AG04450 (cell line): ENCODE results near the gene BCOR. TPM values are rescaled to one million over a fixed set of nuclear protein-coding genes. Genes with fewer than 3 reads are reported as not detected.

ENCODE experiments used
- CTCF ChIA-PET: fragments of 300-600, 350-600 bp; formaldehyde crosslinking; extraction: SDS; loops from one replicate; lab custom pipeline; 2022; ENCODE audit warnings: antibody characterized with exemption, inconsistent platforms; lab: Charles Lee
- POLR2A ChIA-PET: fragments of 350-600 bp; formaldehyde crosslinking; extraction: SDS; loops from one replicate; lab custom pipeline; 2021; ENCODE audit warnings: antibody characterized with exemption, inconsistent platforms; lab: Yijun Ruan, JAX
- DNase-seq: peaks from one replicate; pipeline ENCODE4 v3.0.0-alpha.2; 2011; ENCODE audit warnings: low read depth, low spot score
- H3K27ac ChIP-seq: one replicate; pipeline ENCODE4 v1.5.1; 2012; ENCODE audit warnings: low read depth, low read length, control low read depth
- H3K27me3 ChIP-seq: one replicate; pipeline ENCODE4 v1.6.0; 2012; ENCODE audit warnings: low read length; ENCODE audit not compliant: control insufficient read depth, insufficient read depth
- H3K4me3 ChIP-seq: 2 replicates; pipeline ENCODE4 v1.5.1; 2011; ENCODE audit warnings: mild to moderate bottlenecking, low read depth, low read length, control low read depth
- H3K9me3 ChIP-seq: 2 replicates; pipeline ENCODE4 v1.5.1; 2012; ENCODE audit warnings: low read length; ENCODE audit not compliant: control insufficient read depth, insufficient read depth
- CTCF ChIP-seq: IDR thresholded peaks from 2 replicates; pipeline ENCODE4 v1.5.1; 2011; ENCODE audit warnings: low read depth, low read length, control low read depth, inconsistent platforms
- polyA plus RNA-seq: library from polyadenylated mRNA; depleted of rRNA; stranded (reverse); fragments of >200 nt; gene quantifications from 2 replicates; pipeline ENCODE4 v1.2.3, GENCODE V29; 2011

Gene BCOR
- polyA plus RNA-seq, 1 experiment: 5.4 TPM

DNA sequence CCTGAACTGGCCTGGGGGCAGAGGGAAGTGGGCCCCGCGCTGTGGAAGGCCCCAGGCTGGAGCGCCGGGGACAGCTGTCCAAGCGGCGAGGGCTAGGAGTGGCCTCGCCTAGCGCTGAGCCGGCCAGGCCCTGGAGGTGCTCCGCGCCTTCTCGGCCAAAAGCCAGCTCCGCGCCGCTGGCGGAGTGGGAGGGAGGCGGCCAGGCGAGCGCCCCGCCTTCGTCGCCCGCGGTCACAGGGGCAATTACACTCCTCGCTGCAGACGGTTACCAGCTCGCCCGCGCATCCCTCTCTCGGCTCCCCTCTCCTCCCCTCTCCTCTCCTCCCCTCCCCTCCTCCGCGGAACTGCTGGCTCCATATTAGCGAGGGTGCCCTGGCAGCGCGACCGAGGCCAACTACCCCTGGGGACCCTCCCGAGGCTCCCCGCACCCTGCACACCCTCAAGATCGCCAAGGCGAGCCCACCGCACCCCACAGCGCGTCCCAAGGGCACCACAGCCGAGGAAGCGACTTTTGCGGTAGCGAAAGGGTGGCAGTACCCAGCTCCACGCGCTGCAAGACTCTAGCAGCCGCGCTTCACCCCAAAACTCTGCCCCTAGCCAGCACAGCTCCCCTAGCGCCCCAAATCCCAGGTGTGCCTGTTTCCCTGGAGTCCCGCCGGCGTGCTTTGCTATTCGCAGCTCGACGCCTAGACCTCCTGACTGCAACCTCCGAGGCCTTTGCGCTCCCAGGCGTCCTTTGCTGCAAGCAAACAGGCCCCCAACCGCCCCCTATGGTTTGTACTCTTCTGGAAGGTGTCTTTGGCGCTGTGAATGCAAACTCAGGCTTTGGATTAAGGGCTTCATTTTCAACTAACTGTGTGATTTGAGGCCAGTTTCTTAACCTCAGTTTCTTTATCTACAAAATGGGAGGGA is 91.4 kb downstream of the BCOR start:
- DNase-seq: no peak
- TF ChIP-seq CTCF: no peak
- Histone ChIP-seq H3K4me3 (no peak overlapping the region), H3K27me3 (peaks cover 3% of the 10 kb centered on the region), H3K9me3 (peaks cover 10% of the 10 kb centered on the region), H3K27ac (no peak overlapping the region)
- ChIA-PET CTCF (no interaction called here), POLR2A (no interaction called here)

DNA sequence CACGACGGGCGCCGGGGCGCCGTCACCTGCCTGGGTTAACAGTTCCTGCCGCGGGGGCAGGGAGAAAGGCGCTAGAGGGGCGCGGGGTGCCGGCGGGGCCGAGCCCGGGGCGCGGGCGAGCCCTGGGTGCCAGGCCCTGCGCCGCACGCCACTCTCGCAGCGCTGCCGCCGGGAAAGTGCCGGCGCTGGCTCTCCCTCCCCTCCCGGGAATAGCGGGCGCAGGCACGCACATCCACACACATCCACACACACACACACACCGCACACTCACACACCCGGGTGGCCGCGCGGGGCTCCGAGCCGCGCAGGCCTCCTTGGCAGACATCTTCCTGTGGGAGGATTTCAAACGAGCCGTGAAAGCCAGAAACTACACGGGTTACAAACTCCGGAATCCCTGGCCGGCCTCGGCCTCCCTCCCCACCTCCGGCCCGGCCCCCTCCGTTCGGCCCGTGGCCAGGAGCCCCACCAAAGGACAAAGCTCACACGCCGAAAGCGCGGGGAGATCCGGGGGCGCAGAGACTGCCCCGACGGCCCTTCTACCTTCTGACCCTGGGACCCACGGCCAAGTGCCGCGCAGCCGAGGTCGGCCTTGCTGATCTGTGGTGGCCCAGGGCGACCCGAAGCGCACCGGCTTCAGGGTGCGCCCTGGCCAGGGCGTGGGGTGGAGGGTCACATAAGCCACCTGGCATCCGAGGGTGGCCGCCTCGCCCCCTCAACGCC is 92.3 kb downstream of the BCOR start:
- CTCF ChIA-PET: no interaction called here
- no peak overlapping the region for H3K4me3 ChIP-seq
- peaks cover 3% of the 10 kb centered on the region for H3K27me3 ChIP-seq
- H3K9me3 ChIP-seq: peaks cover 10% of the 10 kb centered on the region
- no peak for TF ChIP-seq CTCF
- DNase-seq: no peak
- no peak overlapping the region for H3K27ac ChIP-seq
- POLR2A ChIA-PET: no interaction called here

- TF ChIP-seq CTCF: no peak
- POLR2A ChIA-PET: no interaction called here
- Histone ChIP-seq H3K9me3 (peaks cover 10% of the 10 kb centered on the region), H3K27ac (no peak overlapping the region), H3K4me3 (no peak overlapping the region), H3K27me3 (peaks cover 3% of the 10 kb centered on the region)
- CTCF ChIA-PET: no interaction called here
- no peak for DNase-seq
Measured at GRCh38 chrX:40004921-40005291, 92.9 kb downstream of the BCOR start.

- Histone ChIP-seq H3K27ac (no peak overlapping the region), H3K4me3 (no peak overlapping the region), H3K9me3 (peaks cover 10% of the 10 kb centered on the region), H3K27me3 (peaks cover 3% of the 10 kb centered on the region)
- ChIA-PET CTCF (no interaction called here), POLR2A (no interaction called here)
- DNase-seq: no peak
- TF ChIP-seq CTCF: no peak
Measured at GRCh38 chrX:40004246-40004535, 93.6 kb downstream of the BCOR start.

DNA sequence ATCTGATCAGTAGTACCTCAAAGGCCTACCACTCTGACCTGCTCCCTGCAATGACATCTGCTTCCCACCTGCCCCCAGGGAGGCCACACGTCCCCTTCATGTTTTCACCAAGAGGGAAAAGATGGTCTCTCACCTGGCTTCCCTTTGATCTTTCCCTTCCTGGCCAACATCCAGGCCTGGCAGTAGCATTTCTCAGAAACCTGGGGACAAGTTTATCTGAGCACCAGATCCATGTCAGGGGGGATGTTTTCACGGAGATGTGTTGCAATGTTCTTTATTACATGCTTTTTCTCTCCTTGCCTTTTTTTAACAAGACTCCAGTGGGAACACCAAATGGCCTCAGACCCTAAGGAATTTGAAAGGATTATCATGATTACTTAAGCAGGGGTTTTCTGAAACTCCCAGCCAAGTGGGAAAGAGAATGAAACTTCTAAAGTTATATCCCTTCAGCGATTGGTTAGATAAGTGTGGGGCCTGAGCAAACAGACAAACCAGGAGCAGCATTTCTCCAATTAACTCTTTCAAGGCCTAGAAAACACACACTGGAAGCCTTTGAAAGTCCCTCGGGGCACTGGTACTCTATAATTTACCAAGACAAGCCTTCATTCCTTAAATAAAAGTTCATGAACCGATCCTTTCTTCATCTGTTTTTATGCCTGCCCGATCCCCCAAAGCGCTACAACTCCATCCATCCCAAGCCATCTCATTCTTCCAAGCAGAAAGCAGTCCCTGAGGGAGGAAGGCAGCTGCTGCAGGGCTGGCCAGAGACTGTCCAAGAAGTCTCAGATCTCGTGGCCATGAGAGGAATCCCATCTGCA is 94.1 kb downstream of the BCOR start:
- H3K27me3 ChIP-seq: peaks cover 3% of the 10 kb centered on the region
- no peak for TF ChIP-seq CTCF
- no peak overlapping the region for H3K4me3 ChIP-seq
- ChIA-PET POLR2A (no interaction called here), CTCF (no interaction called here)
- no peak for DNase-seq
- H3K27ac ChIP-seq: no peak overlapping the region
- H3K9me3 ChIP-seq: peaks cover 10% of the 10 kb centered on the region
